Endothelial cell (in vitro differentiated cells): ENCODE data around the gene RGS7BP. TPM values are rescaled to one million over a fixed set of nuclear protein-coding genes. Genes with fewer than 3 reads are reported as not detected.
A peak's percentile ranks its signal among the peaks of the same experiment; 100 is the strongest.

Experiments used
- DNase-seq: peaks from one replicate; pipeline ENCODE4 v3.0.0; 2021; ENCODE audit warnings: low spot score
- H3K27ac Mint-ChIP-seq: one replicate; pipeline ENCODE4 v1.8.0; 2021; ENCODE audit warnings: mixed read lengths, inconsistent platforms; ENCODE audit not compliant: unreplicated experiment
- H3K27me3 Mint-ChIP-seq: one replicate; pipeline ENCODE4 v1.8.0; 2021; ENCODE audit warnings: mild to moderate bottlenecking, moderate library complexity, mixed read lengths, inconsistent platforms; ENCODE audit not compliant: unreplicated experiment
- H3K36me3 Mint-ChIP-seq: one replicate; pipeline ENCODE4 v1.8.0; 2021; ENCODE audit warnings: mild to moderate bottlenecking, low read depth, mixed read lengths, inconsistent platforms; ENCODE audit not compliant: unreplicated experiment
- H3K4me1 Mint-ChIP-seq: one replicate; pipeline ENCODE4 v1.8.0; 2021; ENCODE audit warnings: mild to moderate bottlenecking, mixed read lengths, inconsistent platforms; ENCODE audit not compliant: unreplicated experiment
- H3K4me3 Mint-ChIP-seq: one replicate; pipeline ENCODE4 v1.8.0; 2021; ENCODE audit warnings: mild to moderate bottlenecking, mixed read lengths, inconsistent platforms; ENCODE audit not compliant: unreplicated experiment
- H3K9me3 Mint-ChIP-seq: one replicate; pipeline ENCODE4 v1.8.0; 2021; ENCODE audit warnings: mixed read lengths, inconsistent platforms; ENCODE audit not compliant: unreplicated experiment
- long read RNA-seq: library from polyadenylated mRNA; unstranded; transcript quantifications from one replicate; pipeline ENCODE4 v2.0.0, GENCODE V29; 2020; ENCODE audit not compliant: unreplicated experiment
- total RNA-seq: library from RNA; stranded (reverse); fragmentation: NEBNext Ultra II Directional; extraction: Animal tissue kit (Norgen Biotek cat#: 25700); gene quantifications from one replicate; pipeline ENCODE4 v1.2.1, GENCODE V29; 2021; ENCODE audit not compliant: unreplicated experiment
- TF ChIP-seq, protein P1 (sequence below): fragments of 200-600 bp; sonication (generic); IDR thresholded peaks from one replicate; pipeline ENCODE4 v1.5.0; 2021; ENCODE audit warnings: antibody characterized with exemption; ENCODE audit not compliant: unreplicated experiment

RGS7BP gene
- 0.23 TPM for total RNA-seq
- long read RNA-seq, result 0 reads

DNA sequence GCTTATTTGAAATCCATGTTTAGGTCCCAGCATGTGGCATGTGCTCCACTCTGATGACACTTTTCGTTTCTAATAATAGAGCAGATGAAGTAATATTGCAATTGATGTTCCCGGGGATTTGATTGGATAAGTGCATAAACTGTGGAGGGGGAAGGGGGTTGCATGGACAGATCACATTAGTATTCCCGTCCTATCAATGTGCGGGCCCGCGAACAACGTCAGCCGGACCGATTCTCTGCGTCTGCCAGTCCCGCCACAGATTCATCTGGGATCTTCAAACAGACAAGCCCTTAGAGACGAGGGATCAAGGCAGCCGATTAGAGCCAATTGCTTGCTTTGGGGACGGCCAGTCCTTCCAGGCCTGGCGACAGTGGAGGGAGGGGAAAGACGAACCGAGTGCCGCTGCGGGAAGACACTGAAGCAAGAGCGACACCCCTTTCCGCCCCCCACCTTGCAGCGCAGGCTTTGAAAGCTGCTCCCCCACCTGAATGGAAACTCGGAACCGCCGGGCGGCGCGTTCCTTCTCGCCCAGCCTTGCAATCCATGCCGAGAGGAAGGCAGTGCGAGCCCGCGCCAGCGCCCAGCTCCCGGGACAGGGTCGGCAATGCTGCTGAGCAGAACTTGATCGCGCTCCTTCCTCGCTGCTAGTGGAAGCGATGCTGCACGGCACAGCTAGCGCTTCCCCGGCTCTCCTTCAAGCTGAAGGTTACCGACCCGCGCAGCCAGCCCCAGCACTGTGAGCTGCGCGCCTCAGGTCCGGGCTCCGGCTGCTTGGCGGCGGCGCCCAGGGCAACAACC lies at the start of gene RGS7BP:
RGS7BP (plus strand) TSS at position 247 of the 798 bp plus-strand sequence. CDS start 610 bp downstream, outside the sequence.
- Mint-ChIP-seq H3K9me3 (no peaks in the 10 kb centered on the region), H3K27me3 (peaks cover 15% of the 10 kb centered on the region), H3K4me3 (peak within 1 kb of the TSS; percentile 83), H3K27ac (no peak within 1 kb of the TSS), H3K36me3 (no peaks in the 10 kb centered on the region), H3K4me1 (peaks cover 5% of the 10 kb centered on the region)
- TF ChIP-seq, protein P1, sequence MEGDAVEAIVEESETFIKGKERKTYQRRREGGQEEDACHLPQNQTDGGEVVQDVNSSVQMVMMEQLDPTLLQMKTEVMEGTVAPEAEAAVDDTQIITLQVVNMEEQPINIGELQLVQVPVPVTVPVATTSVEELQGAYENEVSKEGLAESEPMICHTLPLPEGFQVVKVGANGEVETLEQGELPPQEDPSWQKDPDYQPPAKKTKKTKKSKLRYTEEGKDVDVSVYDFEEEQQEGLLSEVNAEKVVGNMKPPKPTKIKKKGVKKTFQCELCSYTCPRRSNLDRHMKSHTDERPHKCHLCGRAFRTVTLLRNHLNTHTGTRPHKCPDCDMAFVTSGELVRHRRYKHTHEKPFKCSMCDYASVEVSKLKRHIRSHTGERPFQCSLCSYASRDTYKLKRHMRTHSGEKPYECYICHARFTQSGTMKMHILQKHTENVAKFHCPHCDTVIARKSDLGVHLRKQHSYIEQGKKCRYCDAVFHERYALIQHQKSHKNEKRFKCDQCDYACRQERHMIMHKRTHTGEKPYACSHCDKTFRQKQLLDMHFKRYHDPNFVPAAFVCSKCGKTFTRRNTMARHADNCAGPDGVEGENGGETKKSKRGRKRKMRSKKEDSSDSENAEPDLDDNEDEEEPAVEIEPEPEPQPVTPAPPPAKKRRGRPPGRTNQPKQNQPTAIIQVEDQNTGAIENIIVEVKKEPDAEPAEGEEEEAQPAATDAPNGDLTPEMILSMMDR, result no peak
- DNase-seq, result peak; percentile 64

DNA sequence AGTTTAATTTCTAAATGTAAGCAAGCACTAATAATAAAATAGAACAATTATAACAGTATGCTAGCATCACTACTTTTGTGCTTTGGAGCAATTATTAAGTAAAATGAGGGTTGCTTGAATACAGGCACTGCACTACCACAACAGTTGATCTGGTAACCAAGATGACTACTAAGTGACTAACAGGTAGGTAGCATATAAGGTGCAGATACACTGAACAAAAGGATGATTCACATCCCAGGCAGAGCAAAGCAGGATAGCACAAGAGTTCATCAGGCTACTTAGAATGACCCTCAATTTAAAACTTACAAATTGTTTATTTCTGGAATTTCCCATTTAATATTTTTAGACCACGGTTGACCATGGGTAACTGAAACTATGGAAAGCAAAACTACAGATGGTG lies 48.0 kb upstream of the RGS7BP start:
- Mint-ChIP-seq H3K9me3 (no peaks in the 10 kb centered on the region), H3K27me3 (no peaks in the 10 kb centered on the region), H3K4me3 (no peak overlapping the region), H3K4me1 (no peaks in the 10 kb centered on the region), H3K36me3 (no peaks in the 10 kb centered on the region), H3K27ac (no peak overlapping the region)
- no peak for DNase-seq
- TF ChIP-seq, protein P1, result no peak

DNA sequence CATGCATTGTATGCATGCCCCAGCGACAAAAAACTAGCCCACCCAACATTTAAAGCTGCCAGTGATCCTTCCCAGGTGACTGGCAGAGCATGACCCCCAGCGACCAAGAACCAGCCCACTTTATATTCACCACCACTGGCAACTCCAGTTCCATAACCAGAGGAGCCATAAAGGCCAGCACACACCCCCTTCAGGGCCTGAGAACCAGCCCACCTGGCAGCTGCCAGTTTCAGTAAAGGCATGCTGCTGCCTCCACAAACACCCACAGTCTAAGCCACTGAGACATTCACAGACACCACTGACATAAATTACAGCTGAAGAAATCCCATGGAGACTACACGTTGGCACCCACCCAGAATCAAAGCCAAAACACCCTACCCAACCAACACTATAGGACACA lies 46.9 kb upstream of the RGS7BP start:
- Mint-ChIP-seq H3K27me3 (no peaks in the 10 kb centered on the region), H3K4me3 (no peak overlapping the region), H3K27ac (no peak overlapping the region), H3K9me3 (no peaks in the 10 kb centered on the region), H3K4me1 (no peaks in the 10 kb centered on the region), H3K36me3 (no peaks in the 10 kb centered on the region)
- TF ChIP-seq, protein P1, result no peak
- DNase-seq, result no peak

DNA sequence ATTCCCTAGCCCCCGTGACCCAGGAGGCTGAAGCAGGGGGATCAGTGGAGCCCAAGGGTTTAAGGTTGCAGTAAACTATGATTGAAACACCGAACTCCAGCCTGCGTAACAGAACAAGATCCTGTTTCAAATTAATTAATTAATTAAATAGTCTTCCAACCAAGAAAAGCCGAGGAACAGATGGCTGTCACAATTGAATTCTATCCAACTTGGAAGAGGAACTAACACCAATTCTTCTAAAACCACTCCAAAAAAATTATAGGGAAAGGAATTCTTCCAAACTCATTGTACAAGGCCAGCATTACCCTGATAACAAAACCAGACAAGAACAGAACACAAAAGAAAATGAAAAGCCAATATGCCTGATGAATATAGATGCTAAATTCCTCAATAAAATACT lies 43.4 kb upstream of the RGS7BP start:
- no peaks in the 10 kb centered on the region for H3K9me3 Mint-ChIP-seq
- no peak overlapping the region for H3K27ac Mint-ChIP-seq

DNA sequence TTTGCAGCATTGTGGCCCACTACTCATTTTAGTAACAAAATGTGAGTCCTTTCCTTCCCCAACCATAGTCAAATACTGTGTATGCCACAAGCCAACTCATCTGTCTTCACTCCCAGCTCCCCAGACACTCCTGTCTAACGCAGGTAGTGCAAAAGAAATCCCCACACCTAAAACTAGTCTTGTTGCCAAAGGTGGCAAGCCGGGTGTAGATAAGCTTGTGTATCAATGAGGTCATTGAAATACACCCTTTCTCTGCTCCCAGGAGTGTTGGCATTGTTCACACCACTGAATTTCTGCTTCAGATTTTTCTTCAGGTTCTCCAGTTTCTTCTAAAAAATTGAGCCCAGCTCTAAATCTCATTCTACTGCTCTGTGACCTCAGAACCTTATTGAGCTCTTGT lies 19.7 kb upstream of the RGS7BP start:
- Mint-ChIP-seq H3K27me3 (peaks cover 6% of the 10 kb centered on the region), H3K4me1 (no peaks in the 10 kb centered on the region), H3K9me3 (peaks cover 5% of the 10 kb centered on the region), H3K36me3 (no peaks in the 10 kb centered on the region), H3K4me3 (no peak overlapping the region), H3K27ac (no peak overlapping the region)
- TF ChIP-seq, protein P1, result no peak
- no peak for DNase-seq

More for the DNA sequence above, 43.4 kb upstream of the RGS7BP start:
- Mint-ChIP-seq H3K4me1 (no peaks in the 10 kb centered on the region), H3K36me3 (no peaks in the 10 kb centered on the region), H3K4me3 (no peak overlapping the region), H3K27me3 (no peaks in the 10 kb centered on the region)
- no peak for DNase-seq
- TF ChIP-seq, protein P1, result no peak
